Spleen (tissue), 7 donors: Measurements from ENCODE around the gene CCDC171.

Experiments used
- CTCF ChIP-seq, 11 experiments: fragments of 200-600 bp in 7 of 11; fragments of 450-650 bp in 4 of 11; sonication (generic) in 4 of 11; IDR thresholded peaks in 8 of 11; conservative IDR thresholded peaks in 3 of 11; 1 replicate in 7 of 11; 2 replicates in 4 of 11; pipeline versions ENCODE4 v1.4.0 to v1.8.0; 2016 to 2021; ENCODE audit warnings: antibody characterized with exemption in 11 of 11, inconsistent platforms in 4 of 11, mild to moderate bottlenecking in 1 of 11
- POLR2AphosphoS5 ChIP-seq, 3 donors: sonication (generic); formaldehyde crosslinking; IDR thresholded peaks; one replicate each; pipeline ENCODE4 v1.5.1; 2017; ENCODE audit warnings: antibody characterized with exemption in 3 of 3
- donor health status: DM: no; HTN: no; CAD: no; lungs with moderate emphysema.
- donor health status: DM: no; HTN: no; CAD: no.
- donor health status: DM: no; HTN: no; CAD: no.

DNA sequence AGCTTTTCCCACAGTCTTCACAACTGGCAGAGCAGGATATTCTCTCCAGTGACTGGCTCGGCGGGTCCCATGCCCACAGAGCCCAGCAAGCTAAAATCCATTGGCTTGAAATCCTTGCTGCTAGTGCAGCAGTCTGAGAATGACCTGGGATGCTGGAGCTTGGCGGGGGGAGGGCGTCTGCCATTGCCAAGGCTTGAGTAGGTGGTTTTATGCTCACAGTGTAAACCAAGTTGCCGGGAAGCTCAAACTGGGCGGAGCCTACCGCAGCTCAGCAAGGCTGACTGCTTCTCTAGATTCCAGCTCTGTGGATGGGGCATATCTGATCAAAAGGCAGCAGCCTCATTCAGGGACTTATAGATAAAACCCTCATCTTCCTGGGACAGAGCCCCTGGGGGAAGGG lies 194.1 kb downstream of the CCDC171 start:
- TF ChIP-seq CTCF (IDR thresholded peaks at IDR 0.05 in 8 of 11, conservative IDR thresholded peaks at IDR 0.05 in 3 of 11) (no peak), POLR2AphosphoS5 (IDR thresholded peaks at IDR 0.05) (no peak)
